ENCODE results near the gene KCNK1. TPM values are rescaled to one million over a fixed set of nuclear protein-coding genes. Genes with fewer than 3 reads are reported as not detected.

Gene KCNK1
- total and polyA plus RNA-seq, 2 of the 8 experiments (the other 6 are each of a cell fraction or from before 2014, with no cell fraction given) = 11.9 to 16.5 TPM

DNA sequence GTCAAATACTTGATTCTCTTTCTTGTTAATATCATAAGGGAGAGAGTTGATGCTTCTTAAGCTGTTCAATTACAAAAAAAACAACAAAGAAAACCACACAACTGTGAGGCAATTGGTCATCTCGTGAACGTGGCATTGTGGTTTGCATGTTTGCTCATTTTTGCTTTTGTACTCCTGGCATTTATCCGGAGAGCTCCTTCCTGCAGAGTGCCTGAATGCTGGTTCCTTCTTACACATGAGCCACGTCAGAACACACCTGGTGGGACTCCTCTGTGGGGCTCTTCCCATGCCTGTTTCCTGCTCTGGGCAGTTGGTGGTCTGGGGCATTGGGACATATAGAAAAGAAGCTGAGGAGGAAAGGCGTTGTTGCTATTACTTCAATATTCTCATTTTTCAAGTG, 25.7 kb downstream of the KCNK1 start (continued):
- TF ChIP-seq, protein P1, sequence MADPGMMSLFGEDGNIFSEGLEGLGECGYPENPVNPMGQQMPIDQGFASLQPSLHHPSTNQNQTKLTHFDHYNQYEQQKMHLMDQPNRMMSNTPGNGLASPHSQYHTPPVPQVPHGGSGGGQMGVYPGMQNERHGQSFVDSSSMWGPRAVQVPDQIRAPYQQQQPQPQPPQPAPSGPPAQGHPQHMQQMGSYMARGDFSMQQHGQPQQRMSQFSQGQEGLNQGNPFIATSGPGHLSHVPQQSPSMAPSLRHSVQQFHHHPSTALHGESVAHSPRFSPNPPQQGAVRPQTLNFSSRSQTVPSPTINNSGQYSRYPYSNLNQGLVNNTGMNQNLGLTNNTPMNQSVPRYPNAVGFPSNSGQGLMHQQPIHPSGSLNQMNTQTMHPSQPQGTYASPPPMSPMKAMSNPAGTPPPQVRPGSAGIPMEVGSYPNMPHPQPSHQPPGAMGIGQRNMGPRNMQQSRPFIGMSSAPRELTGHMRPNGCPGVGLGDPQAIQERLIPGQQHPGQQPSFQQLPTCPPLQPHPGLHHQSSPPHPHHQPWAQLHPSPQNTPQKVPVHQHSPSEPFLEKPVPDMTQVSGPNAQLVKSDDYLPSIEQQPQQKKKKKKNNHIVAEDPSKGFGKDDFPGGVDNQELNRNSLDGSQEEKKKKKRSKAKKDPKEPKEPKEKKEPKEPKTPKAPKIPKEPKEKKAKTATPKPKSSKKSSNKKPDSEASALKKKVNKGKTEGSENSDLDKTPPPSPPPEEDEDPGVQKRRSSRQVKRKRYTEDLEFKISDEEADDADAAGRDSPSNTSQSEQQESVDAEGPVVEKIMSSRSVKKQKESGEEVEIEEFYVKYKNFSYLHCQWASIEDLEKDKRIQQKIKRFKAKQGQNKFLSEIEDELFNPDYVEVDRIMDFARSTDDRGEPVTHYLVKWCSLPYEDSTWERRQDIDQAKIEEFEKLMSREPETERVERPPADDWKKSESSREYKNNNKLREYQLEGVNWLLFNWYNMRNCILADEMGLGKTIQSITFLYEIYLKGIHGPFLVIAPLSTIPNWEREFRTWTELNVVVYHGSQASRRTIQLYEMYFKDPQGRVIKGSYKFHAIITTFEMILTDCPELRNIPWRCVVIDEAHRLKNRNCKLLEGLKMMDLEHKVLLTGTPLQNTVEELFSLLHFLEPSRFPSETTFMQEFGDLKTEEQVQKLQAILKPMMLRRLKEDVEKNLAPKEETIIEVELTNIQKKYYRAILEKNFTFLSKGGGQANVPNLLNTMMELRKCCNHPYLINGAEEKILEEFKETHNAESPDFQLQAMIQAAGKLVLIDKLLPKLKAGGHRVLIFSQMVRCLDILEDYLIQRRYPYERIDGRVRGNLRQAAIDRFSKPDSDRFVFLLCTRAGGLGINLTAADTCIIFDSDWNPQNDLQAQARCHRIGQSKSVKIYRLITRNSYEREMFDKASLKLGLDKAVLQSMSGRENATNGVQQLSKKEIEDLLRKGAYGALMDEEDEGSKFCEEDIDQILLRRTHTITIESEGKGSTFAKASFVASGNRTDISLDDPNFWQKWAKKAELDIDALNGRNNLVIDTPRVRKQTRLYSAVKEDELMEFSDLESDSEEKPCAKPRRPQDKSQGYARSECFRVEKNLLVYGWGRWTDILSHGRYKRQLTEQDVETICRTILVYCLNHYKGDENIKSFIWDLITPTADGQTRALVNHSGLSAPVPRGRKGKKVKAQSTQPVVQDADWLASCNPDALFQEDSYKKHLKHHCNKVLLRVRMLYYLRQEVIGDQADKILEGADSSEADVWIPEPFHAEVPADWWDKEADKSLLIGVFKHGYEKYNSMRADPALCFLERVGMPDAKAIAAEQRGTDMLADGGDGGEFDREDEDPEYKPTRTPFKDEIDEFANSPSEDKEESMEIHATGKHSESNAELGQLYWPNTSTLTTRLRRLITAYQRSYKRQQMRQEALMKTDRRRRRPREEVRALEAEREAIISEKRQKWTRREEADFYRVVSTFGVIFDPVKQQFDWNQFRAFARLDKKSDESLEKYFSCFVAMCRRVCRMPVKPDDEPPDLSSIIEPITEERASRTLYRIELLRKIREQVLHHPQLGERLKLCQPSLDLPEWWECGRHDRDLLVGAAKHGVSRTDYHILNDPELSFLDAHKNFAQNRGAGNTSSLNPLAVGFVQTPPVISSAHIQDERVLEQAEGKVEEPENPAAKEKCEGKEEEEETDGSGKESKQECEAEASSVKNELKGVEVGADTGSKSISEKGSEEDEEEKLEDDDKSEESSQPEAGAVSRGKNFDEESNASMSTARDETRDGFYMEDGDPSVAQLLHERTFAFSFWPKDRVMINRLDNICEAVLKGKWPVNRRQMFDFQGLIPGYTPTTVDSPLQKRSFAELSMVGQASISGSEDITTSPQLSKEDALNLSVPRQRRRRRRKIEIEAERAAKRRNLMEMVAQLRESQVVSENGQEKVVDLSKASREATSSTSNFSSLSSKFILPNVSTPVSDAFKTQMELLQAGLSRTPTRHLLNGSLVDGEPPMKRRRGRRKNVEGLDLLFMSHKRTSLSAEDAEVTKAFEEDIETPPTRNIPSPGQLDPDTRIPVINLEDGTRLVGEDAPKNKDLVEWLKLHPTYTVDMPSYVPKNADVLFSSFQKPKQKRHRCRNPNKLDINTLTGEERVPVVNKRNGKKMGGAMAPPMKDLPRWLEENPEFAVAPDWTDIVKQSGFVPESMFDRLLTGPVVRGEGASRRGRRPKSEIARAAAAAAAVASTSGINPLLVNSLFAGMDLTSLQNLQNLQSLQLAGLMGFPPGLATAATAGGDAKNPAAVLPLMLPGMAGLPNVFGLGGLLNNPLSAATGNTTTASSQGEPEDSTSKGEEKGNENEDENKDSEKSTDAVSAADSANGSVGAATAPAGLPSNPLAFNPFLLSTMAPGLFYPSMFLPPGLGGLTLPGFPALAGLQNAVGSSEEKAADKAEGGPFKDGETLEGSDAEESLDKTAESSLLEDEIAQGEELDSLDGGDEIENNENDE (IDR thresholded peaks at IDR 0.05; ENCODE audit: insufficient replicate concordance, low read length) = no peak
- TF ChIP-seq TAF1 (IDR thresholded peaks at IDR 0.05; ENCODE audit: low read depth, low read length) (no peak), SRF (IDR thresholded peaks at IDR 0.05; ENCODE audit: low read depth, low read length) (no peak), BACH1 (IDR thresholded peaks at IDR 0.05; ENCODE audit: low read length) (no peak), POLR2AphosphoS5 (IDR thresholded peaks at IDR 0.05; ENCODE audit: low read depth, low read length) (no peak), SP4 (IDR thresholded peaks at IDR 0.05; ENCODE audit: low read length) (no peak), TAF7 (optimal IDR thresholded peaks at IDR 0.05; ENCODE audit: borderline replicate concordance, low read depth, low read length) (no peak), HDAC6 (IDR thresholded peaks at IDR 0.05; ENCODE audit: low read depth, low read length) (no peak)

All from H1 (cell line).